GM18873 (cell line): Measurements from ENCODE around the gene EN1.

Experiments
- ATAC-seq: cut with Tn5 transposase; IDR thresholded peaks from one replicate; pipeline ENCODE4 v1.9.1; 2021; ENCODE audit warnings: mild to moderate bottlenecking, moderate library complexity, moderate number of reproducible peaks; ENCODE audit not compliant: unreplicated experiment, low FRiP score

The EN1 gene

DNA sequence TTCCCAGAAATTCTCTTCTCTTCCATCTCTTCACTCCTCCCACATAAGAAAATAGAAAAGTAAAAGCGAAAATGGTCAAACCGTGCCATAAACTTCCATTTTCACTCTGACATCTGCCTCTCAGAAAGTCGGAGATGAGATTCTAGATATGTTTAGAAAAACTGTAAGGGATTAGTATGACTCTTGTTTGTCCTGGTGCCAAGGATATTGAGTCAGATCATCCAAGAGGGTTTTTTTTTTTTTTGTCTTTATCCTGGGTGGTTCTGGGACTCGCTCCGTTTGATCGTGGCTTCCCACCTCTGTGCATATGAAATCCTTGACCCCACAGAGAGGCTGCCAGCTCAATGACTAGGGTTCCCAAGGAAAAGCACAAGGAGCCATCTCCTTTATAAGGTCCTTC, 17.3 kb downstream of the EN1 start:
- no peak for ATAC-seq

DNA sequence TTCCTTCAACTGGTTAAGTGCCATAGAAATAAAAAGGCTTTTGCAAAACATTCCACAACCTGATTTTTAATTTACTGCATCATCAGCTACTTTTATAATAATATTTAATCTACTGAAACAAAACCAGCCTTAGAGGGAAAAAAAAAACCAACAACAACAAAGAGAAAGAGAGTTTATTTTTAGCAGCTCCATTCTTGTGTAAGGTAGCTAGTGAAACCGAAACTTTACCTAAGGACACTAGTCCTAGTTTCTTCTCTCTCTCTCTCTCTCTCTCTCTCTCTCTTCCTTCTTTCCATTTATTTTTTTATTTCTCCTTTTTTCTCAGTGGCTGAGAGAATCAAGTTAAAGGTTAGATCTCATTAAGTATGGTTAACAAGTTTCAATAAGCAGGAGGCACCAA, 21.4 kb downstream of the EN1 start:
- no peak for ATAC-seq

DNA sequence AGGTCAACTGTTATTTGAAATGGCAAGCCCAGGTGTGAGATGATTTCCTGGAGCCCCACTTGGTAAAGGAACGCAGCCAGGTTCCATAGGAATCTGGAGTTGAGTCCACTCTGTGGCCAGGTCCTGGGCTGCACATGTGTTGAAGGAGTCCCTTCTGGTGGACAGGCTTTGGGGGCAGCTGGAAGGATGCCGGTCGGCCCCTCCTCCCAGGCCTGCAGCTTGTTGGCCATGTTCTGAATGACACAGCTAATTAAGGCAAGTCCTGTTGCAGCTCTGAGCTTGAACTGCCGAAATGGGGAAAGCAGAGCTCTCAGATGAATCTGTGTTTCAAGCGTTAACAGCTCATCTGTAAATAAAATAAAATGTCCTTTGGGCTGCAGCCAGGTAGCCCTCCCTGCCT, 23.8 kb downstream of the EN1 start:
- ATAC-seq = no peak

- ATAC-seq = no peak
Measured at GRCh38 chr2:118822572-118822971, 24.9 kb downstream of the EN1 start.

DNA sequence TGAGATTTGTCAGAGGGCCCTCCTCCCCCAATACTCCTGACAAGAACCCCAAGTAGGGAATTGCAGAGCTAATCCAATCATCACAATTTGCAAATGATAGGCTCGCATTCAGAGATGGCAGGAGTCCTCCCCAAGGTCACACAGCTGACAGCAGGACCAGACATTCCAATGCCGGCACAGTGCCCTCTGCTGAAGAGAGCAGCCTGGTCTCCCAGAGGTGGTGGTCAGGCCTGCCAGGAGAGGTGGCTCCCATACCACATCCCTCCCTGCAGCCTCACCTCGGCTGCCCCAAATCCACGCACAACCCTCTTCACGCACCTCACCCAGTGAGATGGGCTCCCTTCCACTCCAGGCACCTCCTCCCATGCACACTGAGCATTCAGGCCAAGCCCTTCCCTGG, 25.4 kb downstream of the EN1 start:
- no peak for ATAC-seq

- no peak for ATAC-seq
Measured at GRCh38 chr2:118817469-118817868, 30.0 kb downstream of the EN1 start.

DNA sequence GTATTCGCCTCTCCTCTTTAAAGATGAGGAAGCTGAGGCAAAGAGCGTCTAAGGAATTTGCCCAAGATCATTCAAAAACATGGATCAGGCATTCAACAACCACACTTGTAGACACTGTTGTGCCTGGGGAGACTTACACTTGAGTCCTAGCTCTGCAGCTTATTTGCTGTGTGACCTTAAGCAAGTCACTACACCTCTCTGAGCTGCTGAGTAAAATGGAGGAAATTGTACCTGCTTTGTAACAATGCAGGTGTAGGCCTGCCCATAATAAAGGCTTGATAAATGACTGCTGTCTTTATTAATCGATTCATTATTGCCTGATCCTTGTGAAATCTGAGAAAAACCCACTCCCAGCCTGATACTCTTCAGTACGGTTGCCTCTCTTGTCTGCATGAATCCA, 30.8 kb downstream of the EN1 start:
- ATAC-seq = no peak

DNA sequence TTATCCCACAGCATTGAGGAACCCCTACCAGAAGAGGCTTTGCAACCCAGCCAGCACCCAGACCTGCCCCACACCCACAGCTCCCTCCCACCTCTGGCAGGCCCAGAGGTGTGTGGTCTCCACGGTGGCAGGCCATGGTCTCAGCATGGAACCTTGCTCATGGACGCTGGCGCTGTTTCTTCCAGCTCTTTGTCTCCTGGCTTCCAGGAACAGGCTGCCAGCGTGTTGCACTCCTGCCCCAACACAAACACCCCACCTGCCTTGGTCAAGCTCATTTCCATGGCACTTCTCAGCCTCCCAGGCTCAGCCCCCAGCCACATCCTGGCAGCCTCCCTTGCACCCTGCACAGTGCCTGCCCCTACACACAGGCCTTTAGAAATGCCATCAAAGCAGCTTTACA, 31.7 kb downstream of the EN1 start:
- no peak for ATAC-seq

DNA sequence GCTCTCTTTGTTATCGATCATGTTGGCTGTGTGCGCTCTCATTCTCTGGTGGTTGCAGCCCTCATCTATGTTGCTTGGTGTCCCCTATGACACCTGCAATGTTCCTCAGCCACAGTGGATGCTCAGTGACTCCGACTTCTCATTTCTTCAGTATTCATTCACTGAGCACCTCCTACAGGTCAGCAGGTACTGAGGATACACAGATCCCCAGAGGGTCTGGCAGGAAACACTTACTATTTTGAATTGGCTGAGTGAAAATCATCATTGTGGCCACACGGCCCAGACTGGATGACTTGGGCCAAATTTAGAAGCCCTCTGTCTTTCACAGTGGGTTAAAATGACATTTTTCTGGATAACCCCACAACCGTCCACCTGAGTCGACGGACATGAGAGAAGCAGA, 32.1 kb downstream of the EN1 start:
- ATAC-seq = no peak

GRCh38 chr2:118814368-118814767, 33.1 kb downstream of the EN1 start:
- ATAC-seq = no peak

DNA sequence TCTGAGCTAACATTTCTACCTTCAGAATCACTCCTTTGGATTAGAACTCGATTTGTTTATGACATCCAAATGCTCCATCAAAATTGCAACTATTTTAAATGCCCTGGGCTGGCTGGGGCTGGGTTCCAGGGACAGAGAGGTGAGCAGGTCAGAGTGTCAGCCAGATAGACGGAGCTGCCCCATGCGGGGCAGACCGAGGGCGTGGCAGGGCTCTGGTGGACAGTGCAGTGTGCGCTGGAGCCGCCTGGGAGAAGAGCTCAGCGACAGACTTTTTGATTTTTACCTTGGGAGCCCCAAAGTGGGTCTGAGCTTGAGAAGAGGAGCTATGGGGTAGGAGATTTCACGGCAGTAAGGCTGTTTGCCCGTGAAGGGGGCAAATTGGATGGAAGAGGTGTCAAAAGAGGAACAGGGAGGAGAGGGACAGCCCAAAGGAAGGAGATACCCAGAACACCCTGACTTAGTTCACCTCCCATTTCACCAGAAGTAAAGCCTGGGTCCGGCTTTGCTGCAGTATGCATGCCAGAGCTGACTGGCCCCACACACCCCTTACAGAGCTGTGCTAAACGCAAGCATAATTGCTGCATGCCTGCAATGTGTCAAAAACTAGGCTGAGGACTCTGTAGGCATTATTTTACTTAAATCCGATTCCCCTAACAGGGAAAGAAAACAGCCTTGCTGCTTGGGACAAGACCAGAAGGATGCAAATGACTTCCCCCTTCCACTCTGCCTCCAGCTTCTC, 33.7 kb downstream of the EN1 start:
- ATAC-seq = no peak

DNA sequence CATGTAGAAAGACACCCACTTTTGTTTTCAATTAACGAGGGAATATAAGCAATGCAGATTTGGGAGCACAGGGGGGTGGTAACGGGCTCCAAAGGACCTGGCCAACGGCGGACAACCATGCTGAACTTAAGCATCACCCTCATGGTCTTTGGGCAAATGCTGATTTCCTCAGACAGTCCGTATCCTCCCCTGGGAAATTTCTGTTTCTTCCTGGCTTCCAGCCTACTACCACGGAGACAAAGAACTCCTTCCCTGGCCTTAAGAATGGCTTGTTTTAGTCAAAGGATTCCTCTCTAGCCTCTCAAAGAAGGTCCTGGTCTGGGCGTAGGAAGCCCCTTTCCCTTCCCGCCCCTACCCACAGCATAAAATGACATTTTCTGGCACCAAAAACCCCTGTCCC, 34.3 kb downstream of the EN1 start:
- ATAC-seq = no peak

DNA sequence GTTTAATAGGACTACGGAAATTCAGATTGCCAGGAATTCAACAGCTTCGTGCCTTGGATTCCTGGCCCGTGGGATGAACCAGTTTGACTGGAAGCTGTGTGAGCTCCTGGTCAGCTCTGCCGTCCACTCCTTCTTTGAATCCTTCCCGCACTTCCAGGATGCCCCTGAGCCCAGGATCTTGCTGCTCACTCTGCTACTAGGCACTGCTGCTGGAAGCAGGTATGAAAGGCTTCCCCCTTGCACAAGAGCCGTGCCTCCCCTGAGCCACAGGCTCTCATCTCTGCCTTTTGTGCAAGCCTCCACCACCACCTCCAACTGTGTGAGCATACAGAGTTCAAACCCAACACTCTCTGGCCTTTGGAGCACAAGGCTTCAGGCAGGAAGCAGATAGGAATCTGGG, 34.9 kb downstream of the EN1 start:
- no peak for ATAC-seq

- ATAC-seq = no peak
Measured at GRCh38 chr2:118811514-118812115, 35.8 kb downstream of the EN1 start.

GRCh38 chr2:118810766-118811165, 36.7 kb downstream of the EN1 start:
- ATAC-seq = no peak

DNA sequence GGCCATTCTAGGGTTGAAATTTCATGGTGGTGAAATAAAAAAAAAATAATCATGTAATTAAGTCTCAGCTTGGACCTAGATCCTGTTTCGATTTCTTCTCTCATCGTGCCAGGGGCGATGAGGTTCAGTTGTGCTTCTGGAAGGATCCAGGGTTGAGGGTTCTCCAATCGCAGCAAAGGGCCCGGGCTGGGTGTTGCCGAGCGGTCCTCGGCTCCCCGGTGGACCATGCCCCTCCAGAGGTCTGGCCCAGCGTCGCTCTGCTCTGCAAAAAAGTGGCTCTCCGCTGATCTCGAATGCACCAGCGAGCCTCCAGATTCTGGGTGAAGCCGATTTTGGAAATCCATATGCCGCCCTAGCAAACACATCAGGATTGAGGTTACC, 39.0 kb downstream of the EN1 start:
- no peak for ATAC-seq

DNA sequence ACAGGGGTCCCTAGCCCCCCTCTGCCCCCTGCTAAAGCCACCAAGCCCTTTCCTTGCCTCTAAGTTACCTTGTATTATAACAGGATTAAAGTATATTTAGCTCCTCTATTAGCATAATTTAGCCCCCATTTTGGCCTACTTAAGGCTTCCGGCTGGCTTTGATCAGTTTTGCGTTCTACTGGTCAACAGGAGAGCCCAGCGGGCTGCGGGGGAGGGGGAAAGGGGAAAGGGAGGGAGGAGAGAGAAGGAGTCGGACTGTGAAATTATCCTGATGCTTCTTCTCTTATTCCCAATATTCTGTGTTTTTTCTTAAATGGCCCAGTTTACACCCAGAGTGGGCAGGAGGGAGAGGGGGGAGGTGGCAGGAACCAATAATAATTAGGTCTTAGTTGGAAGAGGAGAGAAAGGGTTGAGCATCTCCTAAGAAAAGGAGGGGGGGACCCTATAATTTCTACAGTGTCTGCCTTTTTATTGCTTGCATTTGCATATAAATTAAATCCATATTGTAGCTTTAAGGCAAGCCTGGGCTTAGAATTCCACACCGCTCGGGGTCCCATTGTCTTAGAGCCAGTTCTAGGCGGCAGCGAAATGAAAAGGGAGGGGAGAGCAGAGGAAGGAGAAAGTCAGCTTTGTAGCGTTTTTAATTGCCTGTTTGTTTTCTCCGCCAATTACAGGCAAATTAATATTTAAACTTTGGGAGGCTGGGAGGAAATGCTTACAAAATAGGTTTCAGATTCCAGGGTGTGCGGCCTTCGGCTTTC, 39.6 kb downstream of the EN1 start:
- ATAC-seq = no peak

GRCh38 chr2:118806797-118807667, 40.4 kb downstream of the EN1 start:
- no peak for ATAC-seq

- ATAC-seq = no peak
Measured at GRCh38 chr2:118805064-118805690, 42.3 kb downstream of the EN1 start.

DNA sequence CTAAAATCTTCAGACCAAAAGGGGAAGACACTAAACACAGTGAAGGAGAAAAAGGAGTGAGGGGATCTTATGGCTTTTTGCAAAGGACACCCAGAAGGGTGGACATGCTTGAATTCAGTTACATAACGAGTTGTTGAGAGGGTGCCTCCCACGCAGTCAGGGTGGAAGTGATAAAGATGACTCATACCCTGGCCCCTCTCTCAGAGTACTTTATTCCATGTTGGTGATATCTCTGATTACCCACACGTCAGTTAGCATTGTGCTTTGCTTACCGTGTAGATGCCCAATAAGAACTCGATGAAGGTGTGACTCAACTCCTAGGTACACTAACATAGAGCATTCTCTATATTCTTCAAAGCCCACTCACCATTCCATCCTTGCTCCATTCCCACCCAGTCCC, 44.4 kb downstream of the EN1 start:
- ATAC-seq = no peak
